ENCODE results near the gene SPATA2L.

SPATA2L gene

GRCh38 chr16:89733792-89734191 is 32.3 kb upstream of the SPATA2L start:
- H3K4me3 ChIP-seq (ENCODE audit: low read length) = no peak overlapping the region
- TF ChIP-seq CTCF (conservative IDR thresholded peaks at IDR 0.05; ENCODE audit: low read length) = no peak
- DNase-seq (ENCODE audit: low read depth) = no peak

- TF ChIP-seq CTCF (conservative IDR thresholded peaks at IDR 0.05; ENCODE audit: low read length) = no peak
- DNase-seq (ENCODE audit: low read depth) = no peak
- no peak overlapping the region for H3K4me3 ChIP-seq (ENCODE audit: low read length)
Measured at GRCh38 chr16:89733322-89733721, 31.8 kb upstream of the SPATA2L start.

DNA sequence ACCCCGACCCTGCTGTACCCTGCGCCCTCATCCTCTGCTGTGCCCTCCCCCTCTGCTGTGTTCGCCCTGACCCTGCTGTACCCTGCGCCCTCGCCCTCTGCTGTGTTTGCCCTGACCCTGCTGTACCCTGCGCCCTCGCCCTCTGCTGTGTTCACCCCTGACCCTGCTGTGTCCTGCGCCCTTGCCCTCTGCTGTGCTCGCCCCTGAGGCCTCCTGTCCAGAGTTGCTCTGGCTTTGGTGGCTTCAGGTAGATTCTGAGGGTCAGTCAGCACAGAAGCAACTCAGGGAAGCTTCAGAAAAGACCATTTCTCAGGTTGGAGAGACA is 31.4 kb upstream of the SPATA2L start:
- no peak overlapping the region for H3K4me3 ChIP-seq (ENCODE audit: low read length)
- no peak for TF ChIP-seq CTCF (conservative IDR thresholded peaks at IDR 0.05; ENCODE audit: low read length)
- no peak for DNase-seq (ENCODE audit: low read depth)

GRCh38 chr16:89732142-89732917 is 30.8 kb upstream of the SPATA2L start:
- TF ChIP-seq CTCF (conservative IDR thresholded peaks at IDR 0.05; ENCODE audit: low read length) = no peak
- H3K4me3 ChIP-seq (ENCODE audit: low read length) = no peak overlapping the region
- DNase-seq (ENCODE audit: low read depth) = no peak

DNA sequence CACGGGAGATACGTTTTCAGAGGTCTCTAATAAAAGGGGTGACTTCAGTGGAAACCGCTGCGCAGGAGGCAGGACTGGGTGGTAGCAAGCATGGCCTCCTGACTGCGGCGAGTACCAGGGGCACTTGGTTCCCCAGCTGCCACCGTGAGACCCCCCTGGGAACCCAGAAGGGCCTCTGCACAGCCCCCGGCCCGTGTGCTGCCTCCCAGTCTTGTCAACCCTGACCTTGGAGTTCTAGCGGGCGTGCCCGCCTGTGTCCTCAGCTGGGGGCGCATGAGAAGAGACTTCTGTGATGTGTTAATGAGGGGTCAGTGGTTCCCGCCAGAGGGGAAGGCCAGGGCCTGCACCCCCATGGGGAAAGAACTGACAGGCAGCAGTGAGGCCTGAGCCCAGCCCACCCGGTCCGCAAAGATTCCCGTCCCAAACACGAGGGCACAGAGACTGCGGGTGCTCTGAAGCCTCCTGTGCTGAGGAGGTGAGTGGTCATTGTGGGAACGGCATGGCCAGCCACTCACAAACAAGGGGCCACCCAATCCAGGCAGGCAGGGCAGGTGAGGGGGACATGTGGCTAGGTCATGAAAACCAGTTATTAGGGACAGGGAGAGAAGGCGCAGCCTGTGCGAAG is 29.2 kb upstream of the SPATA2L start:
- DNase-seq (ENCODE audit: low read depth) = no peak
- no peak overlapping the region for H3K4me3 ChIP-seq (ENCODE audit: low read length)

GRCh38 chr16:89729863-89730593 is 28.5 kb upstream of the SPATA2L start:
- no peak for TF ChIP-seq CTCF (conservative IDR thresholded peaks at IDR 0.05; ENCODE audit: low read length)
- DNase-seq (ENCODE audit: low read depth) = no peak
- no peak overlapping the region for H3K4me3 ChIP-seq (ENCODE audit: low read length)

More for the DNA sequence above, 29.2 kb upstream of the SPATA2L start:
- no peak for TF ChIP-seq CTCF (conservative IDR thresholded peaks at IDR 0.05; ENCODE audit: low read length)
